Type B pancreatic cell (in vitro differentiated cells): ENCODE data around the gene PRR20G. TPM values are rescaled to one million over a fixed set of nuclear protein-coding genes. Genes with fewer than 3 reads are reported as not detected.

Experiments
- DNase-seq: peaks from one replicate; pipeline ENCODE4 v3.0.0; 2021; ENCODE audit warnings: mixed read lengths; ENCODE audit not compliant: unreplicated experiment; ENCODE audit errors: extremely low spot score
- H3K27ac Mint-ChIP-seq: 2 replicates; pipeline ENCODE4 v1.8.0; 2021; ENCODE audit warnings: mild to moderate bottlenecking, mixed read lengths
- H3K27me3 Mint-ChIP-seq: 2 replicates; pipeline ENCODE4 v1.8.0; 2021; ENCODE audit warnings: mixed read lengths
- H3K36me3 Mint-ChIP-seq: 2 replicates; pipeline ENCODE4 v1.8.0; 2021; ENCODE audit warnings: mixed read lengths
- H3K4me1 Mint-ChIP-seq: one replicate; pipeline ENCODE4 v1.8.0; 2021; ENCODE audit warnings: mixed read lengths; ENCODE audit not compliant: unreplicated experiment
- H3K4me3 Mint-ChIP-seq: 2 replicates; pipeline ENCODE4 v1.8.0; 2021; ENCODE audit warnings: mild to moderate bottlenecking, mixed read lengths
- H3K9me3 Mint-ChIP-seq: 2 replicates; pipeline ENCODE4 v1.8.0; 2021; ENCODE audit warnings: mixed read lengths
- total RNA-seq: library from RNA; stranded (reverse); gene quantifications from 2 replicates; pipeline ENCODE4 v1.2.1, GENCODE V29; 2021; ENCODE audit warnings: low replicate concordance
- TF ChIP-seq, protein P1 (sequence below): fragments of 200-600 bp; sonication (generic); conservative IDR thresholded peaks from 2 replicates; pipeline ENCODE4 v1.5.0; 2021; ENCODE audit warnings: antibody characterized with exemption, mild to moderate bottlenecking

Gene PRR20G
- total RNA-seq, 1 donor from 2014 or later = not detected

DNA sequence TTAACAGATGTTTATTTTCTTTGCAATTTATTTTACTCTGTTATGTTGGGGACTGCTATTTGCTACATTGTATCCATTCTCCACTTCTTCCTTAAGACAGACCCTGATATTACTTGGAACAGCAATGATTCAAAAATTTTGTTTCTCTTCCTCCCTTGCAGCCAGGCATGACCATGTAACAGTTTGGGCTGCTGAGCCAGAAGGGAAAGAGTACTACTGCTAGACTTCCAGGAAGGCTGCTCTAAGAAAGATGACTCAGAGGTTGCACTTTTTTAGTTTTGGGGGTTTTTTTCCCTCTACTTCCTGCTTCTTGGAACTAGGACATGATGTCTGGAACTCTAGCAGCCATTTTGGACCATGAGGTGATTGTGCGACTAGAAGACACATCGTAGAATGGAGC is 10.3 kb downstream of the PRR20G start:
- H3K27me3 Mint-ChIP-seq = peaks cover 29% of the 10 kb centered on the region
- no peaks in the 10 kb centered on the region for H3K36me3 Mint-ChIP-seq
- no peak overlapping the region for H3K4me3 Mint-ChIP-seq
- no peaks in the 10 kb centered on the region for H3K4me1 Mint-ChIP-seq
- TF ChIP-seq, protein P1, sequence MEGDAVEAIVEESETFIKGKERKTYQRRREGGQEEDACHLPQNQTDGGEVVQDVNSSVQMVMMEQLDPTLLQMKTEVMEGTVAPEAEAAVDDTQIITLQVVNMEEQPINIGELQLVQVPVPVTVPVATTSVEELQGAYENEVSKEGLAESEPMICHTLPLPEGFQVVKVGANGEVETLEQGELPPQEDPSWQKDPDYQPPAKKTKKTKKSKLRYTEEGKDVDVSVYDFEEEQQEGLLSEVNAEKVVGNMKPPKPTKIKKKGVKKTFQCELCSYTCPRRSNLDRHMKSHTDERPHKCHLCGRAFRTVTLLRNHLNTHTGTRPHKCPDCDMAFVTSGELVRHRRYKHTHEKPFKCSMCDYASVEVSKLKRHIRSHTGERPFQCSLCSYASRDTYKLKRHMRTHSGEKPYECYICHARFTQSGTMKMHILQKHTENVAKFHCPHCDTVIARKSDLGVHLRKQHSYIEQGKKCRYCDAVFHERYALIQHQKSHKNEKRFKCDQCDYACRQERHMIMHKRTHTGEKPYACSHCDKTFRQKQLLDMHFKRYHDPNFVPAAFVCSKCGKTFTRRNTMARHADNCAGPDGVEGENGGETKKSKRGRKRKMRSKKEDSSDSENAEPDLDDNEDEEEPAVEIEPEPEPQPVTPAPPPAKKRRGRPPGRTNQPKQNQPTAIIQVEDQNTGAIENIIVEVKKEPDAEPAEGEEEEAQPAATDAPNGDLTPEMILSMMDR = no peak
- no peak overlapping the region for H3K27ac Mint-ChIP-seq
- DNase-seq = no peak
- H3K9me3 Mint-ChIP-seq = peaks cover 4% of the 10 kb centered on the region

DNA sequence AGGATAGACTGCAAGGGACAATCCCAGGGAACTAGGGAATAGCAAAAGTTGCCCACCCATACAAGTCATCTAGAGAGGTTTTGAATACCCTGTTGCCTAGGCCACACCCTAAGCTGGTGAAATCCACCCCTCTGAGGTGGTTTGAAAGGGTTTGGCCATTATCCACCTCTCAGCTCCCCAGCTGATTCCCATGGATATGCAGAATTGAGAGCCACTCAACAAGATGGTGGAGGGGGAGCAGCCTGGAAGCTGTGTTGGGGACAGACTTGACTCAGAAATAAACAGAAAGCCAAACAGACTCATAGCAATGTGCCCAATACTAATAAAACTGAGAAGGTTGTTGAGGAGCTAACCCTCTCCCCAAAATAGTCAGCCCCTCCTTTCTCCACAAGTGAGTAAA is 10.9 kb downstream of the PRR20G start:
- H3K9me3 Mint-ChIP-seq = peaks cover 4% of the 10 kb centered on the region
- no peaks in the 10 kb centered on the region for H3K4me1 Mint-ChIP-seq
- DNase-seq = no peak
- H3K27ac Mint-ChIP-seq = no peak overlapping the region
- H3K4me3 Mint-ChIP-seq = no peak overlapping the region
- TF ChIP-seq, protein P1 = no peak
- H3K27me3 Mint-ChIP-seq = peaks cover 28% of the 10 kb centered on the region
- no peaks in the 10 kb centered on the region for H3K36me3 Mint-ChIP-seq

DNA sequence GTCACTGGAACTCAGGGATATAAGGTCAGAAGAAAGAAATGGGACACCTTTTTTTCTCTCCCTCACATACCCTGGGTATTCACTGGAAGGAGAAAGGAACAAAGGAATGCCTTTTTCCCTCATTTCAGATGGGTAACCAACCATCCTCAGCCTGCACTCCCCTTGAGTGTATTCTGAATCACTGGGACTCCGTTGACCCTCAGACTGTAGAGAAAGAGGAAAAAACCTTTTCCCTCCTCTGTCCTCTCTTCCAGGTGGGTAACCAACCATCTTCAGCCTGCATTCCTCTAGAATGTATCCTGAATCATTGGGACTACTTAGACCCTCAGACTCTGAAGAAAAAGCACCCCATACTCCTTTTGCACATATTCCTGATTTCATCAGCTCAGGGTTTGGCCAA is 11.4 kb downstream of the PRR20G start:
- peaks cover 4% of the 10 kb centered on the region for H3K9me3 Mint-ChIP-seq
- H3K4me3 Mint-ChIP-seq = no peak overlapping the region
- DNase-seq = no peak
- H3K36me3 Mint-ChIP-seq = no peaks in the 10 kb centered on the region
- no peaks in the 10 kb centered on the region for H3K4me1 Mint-ChIP-seq
- no peak overlapping the region for H3K27ac Mint-ChIP-seq
- TF ChIP-seq, protein P1 = no peak
- peaks cover 23% of the 10 kb centered on the region for H3K27me3 Mint-ChIP-seq

DNA sequence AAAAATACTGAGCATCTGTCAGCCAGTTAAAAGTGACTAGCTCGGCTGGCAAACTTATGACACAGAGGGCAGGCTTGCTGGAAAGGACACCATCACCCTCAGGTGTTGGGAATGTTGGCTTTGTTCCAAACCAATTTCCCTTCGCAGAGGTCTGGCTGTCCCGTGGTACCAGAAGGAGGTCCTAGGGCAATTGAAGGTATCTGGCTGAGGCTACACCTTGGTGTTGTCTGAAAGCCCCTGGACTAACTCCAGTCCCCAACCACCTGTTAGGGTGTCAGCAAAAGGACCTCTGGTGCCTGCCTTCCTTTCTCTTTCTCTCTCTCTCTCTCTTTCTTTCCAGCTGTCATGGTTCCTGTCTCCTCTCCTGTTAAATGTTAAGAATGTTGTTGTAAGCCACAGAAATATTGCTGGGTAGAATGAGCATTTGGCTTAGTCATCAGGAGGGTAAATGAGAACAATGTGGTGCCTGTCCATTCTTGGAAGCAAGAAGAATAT is 12.5 kb downstream of the PRR20G start:
- TF ChIP-seq, protein P1 = no peak
- no peak overlapping the region for H3K4me3 Mint-ChIP-seq
- no peaks in the 10 kb centered on the region for H3K36me3 Mint-ChIP-seq
- no peaks in the 10 kb centered on the region for H3K4me1 Mint-ChIP-seq
- no peak overlapping the region for H3K27ac Mint-ChIP-seq
- peaks cover 4% of the 10 kb centered on the region for H3K9me3 Mint-ChIP-seq
- H3K27me3 Mint-ChIP-seq = peaks cover 22% of the 10 kb centered on the region
- no peak for DNase-seq

DNA sequence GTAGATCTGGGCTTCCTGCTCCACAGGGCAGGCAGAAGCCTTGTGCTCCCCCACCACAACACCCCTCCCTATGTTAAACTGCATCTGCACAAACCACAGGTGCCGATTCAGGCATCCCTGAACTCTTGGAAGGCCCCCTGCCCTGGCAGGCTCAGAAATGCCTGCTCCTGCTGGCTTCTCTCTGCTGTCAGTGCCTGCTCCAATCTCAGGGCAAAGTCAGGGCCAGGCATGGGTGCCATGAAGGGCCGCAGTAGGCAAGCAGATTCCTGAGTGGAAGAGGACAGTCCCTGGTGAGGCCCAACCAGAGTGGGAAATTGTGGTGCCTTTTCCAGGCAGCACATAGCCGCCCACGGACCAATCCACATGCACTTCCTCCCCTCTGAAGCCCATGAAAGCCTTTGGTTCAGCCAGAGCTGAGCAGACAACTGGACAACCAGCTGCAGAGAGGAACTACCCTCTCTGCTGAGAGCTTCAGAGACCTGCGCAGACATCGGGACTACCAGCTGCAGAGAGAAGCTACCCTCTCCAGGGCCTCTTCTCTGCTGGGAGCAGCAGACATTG is 13.6 kb downstream of the PRR20G start:
- no peak for DNase-seq
- peaks cover 19% of the 10 kb centered on the region for H3K27me3 Mint-ChIP-seq
- no peak overlapping the region for H3K4me3 Mint-ChIP-seq
- TF ChIP-seq, protein P1 = no peak
- no peaks in the 10 kb centered on the region for H3K9me3 Mint-ChIP-seq
- H3K4me1 Mint-ChIP-seq = no peaks in the 10 kb centered on the region
- H3K27ac Mint-ChIP-seq = no peak overlapping the region
- no peaks in the 10 kb centered on the region for H3K36me3 Mint-ChIP-seq

DNA sequence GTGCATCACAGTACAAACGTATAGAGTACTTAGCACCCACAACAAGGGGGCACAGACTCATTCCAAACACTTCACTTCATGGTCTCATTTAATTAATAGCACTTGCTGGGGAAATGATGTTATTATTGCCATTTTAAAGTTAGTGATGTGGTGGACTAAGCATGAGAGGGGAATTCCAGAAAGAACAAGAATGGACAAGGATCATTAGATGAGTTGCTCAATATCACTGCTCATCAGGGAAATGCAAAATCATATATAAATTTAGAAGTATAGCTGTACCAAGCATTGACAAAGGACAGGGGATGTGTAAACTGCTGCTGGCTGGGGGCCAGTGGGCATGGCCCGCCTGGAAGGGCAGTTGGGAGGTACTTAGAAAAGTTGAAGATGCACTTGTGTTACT is 14.6 kb downstream of the PRR20G start:
- Mint-ChIP-seq H3K27ac (no peak overlapping the region), H3K9me3 (no peaks in the 10 kb centered on the region), H3K4me3 (no peak overlapping the region), H3K4me1 (no peaks in the 10 kb centered on the region), H3K27me3 (peaks cover 17% of the 10 kb centered on the region), H3K36me3 (no peaks in the 10 kb centered on the region)
- DNase-seq = no peak
- TF ChIP-seq, protein P1 = no peak
